GM21423 (cell line): Measurements from ENCODE around the gene LCK.
"Not testable (repeated sequence)": the region's sequence is repeated elsewhere in the genome, so short reads cannot be mapped to it uniquely, and the experiment has no call there.

Experiments
- ATAC-seq: cut with Tn5 transposase; IDR thresholded peaks from one replicate; pipeline ENCODE4 v1.9.1; 2021; ENCODE audit warnings: mild to moderate bottlenecking, moderate library complexity; ENCODE audit not compliant: unreplicated experiment

LCK gene

GRCh38 chr1:32272557-32273390 lies 21.7 kb downstream of the LCK start:
- ATAC-seq = no peak

DNA sequence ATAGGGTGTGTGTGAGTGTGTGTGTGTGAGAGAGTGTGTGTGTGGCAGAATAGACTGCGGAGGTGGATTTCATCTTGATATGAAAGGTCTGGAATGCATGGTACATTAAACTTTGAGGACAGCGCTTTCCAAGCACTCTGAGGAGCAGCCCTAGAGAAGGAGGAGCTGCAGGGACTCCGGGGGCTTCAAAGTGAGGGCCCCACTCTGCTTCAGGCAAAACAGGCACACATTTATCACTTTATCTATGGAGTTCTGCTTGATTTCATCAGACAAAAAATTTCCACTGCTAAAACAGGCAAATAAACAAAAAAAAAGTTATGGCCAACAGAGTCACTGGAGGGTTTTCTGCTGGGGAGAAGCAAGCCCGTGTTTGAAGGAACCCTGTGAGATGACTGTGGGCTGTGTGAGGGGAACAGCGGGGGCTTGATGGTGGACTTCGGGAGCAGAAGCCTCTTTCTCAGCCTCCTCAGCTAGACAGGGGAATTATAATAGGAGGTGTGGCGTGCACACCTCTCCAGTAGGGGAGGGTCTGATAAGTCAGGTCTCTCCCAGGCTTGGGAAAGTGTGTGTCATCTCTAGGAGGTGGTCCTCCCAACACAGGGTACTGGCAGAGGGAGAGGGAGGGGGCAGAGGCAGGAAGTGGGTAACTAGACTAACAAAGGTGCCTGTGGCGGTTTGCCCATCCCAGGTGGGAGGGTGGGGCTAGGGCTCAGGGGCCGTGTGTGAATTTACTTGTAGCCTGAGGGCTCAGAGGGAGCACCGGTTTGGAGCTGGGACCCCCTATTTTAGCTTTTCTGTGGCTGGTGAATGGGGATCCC lies 22.5 kb downstream of the LCK start:
- no peak for ATAC-seq

- ATAC-seq = no peak
Measured at GRCh38 chr1:32274646-32275340, 23.7 kb downstream of the LCK start.

GRCh38 chr1:32275424-32275823 lies 24.4 kb downstream of the LCK start:
- no peak for ATAC-seq

- no peak for ATAC-seq
Measured at GRCh38 chr1:32276032-32276782, 25.1 kb downstream of the LCK start.

DNA sequence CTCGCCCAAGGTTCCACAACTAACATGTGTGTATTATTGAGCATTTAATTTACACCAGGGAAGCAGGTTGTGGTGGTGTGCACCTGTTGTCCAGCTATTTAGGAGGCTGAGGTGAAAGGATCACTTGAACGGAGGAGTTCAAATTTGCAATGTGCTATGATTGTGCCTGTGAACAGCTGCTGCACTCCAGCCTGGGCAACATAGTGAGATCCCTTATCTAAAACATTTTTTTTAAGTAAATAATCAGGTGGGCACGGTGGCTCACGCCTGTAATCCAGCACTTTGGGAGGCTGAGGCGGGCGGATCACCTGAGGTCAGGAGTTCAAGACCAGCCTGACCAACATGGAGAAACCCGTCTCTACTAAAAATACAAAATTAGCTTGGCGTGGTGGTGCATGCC lies 33.7 kb downstream of the LCK start:
- ATAC-seq = not testable (repeated sequence)

GRCh38 chr1:32285658-32286057 lies 34.6 kb downstream of the LCK start:
- ATAC-seq = no peak

- ATAC-seq = no peak
Measured at GRCh38 chr1:32286763-32287162, 35.7 kb downstream of the LCK start.

GRCh38 chr1:32289256-32289655 lies 38.2 kb downstream of the LCK start:
- no peak for ATAC-seq

GRCh38 chr1:32291145-32291707 lies 40.2 kb downstream of the LCK start:
- ATAC-seq = no peak

GRCh38 chr1:32291708-32292538 lies 40.9 kb downstream of the LCK start, which contains the start of gene HDAC1:
TSS of gene HDAC1 (plus strand) at chr1:32292083. CDS start at chr1:32292170, 87 bp downstream.
- peak; percentile 96 for ATAC-seq

DNA sequence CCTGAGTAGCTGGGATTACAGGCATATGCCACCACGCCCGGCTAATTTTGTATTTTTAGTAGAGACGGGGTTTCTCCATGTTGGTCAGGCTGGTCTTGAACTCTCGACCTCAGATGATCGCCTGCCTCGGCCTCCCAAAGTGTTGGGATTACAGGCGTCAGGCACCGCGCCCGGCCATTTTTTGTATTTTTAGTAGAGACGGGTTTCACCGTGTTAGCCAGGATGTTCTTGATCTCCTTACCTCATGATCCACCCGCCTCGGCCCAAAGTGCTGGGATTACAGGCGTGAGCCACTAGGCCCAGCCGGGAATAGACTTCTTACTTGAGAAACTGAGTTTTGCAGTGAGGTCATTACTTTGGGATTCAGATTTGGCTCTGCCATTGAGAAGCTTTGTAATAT lies 47.1 kb downstream of the LCK start:
- ATAC-seq = not testable (repeated sequence)

DNA sequence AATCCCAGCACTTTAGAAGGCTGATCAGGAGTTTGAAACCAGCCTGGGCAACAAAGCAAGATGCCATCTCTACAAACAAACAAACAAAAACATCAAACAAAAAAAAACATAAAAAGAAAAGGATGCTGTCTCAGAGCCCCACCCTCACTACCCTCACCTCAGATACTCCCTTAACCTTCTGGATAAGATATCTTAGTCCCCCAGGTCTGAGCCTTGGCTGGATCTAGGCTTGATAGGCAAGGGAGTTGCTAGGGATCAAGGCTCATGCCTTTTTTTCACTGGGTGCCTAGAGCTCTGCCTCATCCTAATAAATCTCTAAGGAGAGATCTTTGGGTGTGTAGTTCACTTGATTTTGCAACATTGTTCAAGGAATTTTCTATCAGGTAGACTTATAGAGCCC lies 48.3 kb downstream of the LCK start:
- no peak for ATAC-seq

DNA sequence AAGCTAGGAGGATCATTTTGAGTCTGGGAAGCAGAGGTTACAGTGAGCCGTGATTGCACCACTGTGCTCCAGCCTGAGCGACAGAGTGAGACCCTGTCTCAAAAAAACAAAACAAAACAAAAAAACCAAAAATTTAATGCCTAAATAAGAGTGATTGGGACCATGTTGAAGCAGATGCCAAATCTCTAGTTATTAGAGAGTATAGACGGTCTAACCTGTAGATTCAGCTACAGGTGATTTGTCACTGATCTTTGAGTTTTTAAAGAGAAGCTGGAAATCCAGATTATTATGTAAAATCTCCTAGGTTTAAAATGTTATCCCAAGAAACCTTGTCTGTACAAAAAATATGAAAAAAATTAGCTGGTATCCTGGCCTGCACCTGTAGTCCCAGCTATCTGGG lies 52.3 kb downstream of the LCK start:
- no peak for ATAC-seq

DNA sequence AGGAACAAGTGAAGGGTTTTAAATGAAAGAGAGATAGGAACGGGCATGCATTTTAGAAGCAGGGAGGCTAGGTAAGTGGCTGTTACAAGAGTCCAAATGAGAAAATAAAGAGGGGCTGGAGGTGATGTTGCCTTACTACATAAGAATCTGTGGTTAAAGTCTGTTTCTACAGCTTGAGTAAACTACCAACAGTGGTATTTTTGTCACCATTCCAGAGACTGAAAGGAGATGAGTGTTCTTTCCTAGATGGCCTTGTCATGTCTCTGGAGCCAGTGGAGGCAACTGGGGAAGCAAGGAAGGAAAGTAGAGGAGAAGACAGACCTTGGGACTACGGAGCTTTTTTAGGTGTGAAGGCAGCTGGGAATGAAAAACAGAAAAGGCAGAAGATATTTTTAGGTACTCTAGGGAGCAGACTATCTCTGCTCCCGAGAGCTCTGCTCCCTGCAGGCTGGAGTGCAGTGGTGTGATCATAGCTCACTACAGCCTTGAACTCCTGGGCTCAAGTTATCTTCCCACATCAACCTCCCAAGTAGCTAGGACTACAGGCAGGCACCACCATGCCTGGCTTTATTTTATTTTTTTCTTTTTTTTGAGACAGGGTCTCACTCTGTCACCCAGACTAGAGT lies 53.0 kb downstream of the LCK start:
- ATAC-seq = no peak

GRCh38 chr1:32305310-32305709 lies 54.2 kb downstream of the LCK start:
- no peak for ATAC-seq

GRCh38 chr1:32307324-32307723 lies 56.3 kb downstream of the LCK start:
- no peak for ATAC-seq

DNA sequence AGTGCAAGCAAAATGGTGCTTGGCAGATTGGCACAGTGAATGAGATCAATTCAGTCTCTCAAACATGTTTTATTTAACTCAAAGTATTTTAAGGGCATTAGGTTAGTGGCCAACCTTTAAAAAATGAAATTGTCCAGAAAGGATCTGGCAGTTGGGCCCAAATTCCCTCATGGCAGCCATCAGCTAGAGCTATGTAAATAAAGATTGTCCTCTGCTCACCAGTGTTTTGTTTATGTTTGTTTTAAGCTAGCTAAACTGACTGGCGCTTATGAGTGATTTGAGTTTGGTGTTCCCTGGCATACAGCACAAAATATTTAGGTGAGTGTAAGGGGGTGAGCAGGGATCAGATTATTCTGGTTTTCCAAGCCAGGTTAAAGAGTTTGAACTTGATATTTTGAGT lies 58.9 kb downstream of the LCK start:
- no peak for ATAC-seq
